Measurements from ENCODE around the gene CTDSP2.

- no peak for TF ChIP-seq YY1 (IDR thresholded peaks at IDR 0.05; ENCODE audit: insufficient read depth, insufficient read length)
- TF ChIP-seq ZNF274 (IDR thresholded peaks at IDR 0.05; ENCODE audit: low read depth, low read length): no peak
- TF ChIP-seq SUZ12 (IDR thresholded peaks at IDR 0.05; ENCODE audit: extremely low read depth, insufficient read depth, insufficient read length): no peak
Observed at GRCh38 chr12:57811028-57811755, 35.3 kb downstream of the CTDSP2 start.

Measured in NT2/D1 (cell line).